Ovary (tissue), 3 donors: ENCODE measurements around the gene GCG.

Experiments
- CTCF ChIP-seq, 3 donors: fragments of 450-650 bp in 2 of 3; fragments of 200-600 bp in 1 of 3; IDR thresholded peaks; one replicate each; pipeline versions ENCODE4 v1.5.1 to v1.8.0; 2016 to 2022; ENCODE audit warnings: antibody characterized with exemption in 3 of 3, mild to moderate bottlenecking in 1 of 3
- POLR2A ChIP-seq: fragments of 450-650 bp; IDR thresholded peaks from one replicate; pipeline ENCODE4 v1.6.1; 2017; ENCODE audit warnings: antibody characterized with exemption, mild to moderate bottlenecking, moderate library complexity
- donor health status: DM: no; HTN: no; CAD: no.

GRCh38 chr2:162099836-162100235 lies 52.2 kb downstream of the GCG start:
- TF ChIP-seq POLR2A, result no peak
- TF ChIP-seq CTCF (IDR thresholded peaks at IDR 0.05), result no peak
